PC-9 (cell line): ENCODE data around the gene SERPINI1. TPM values are rescaled to one million over a fixed set of nuclear protein-coding genes. Genes with fewer than 3 reads are reported as not detected.

Experiments used
- BruUV-seq: library from RNA; stranded (reverse); fragments of 400-500 nt; replicated peaks from 2 replicates; lab custom pipeline; 2021; lab: Mats Ljungman, UMichigan
- CTCF ChIA-PET: fragments of 300-600 bp; sonication (Branson Sonifier 250); formaldehyde crosslinking; loops from one replicate; lab custom pipeline; 2022; ENCODE audit warnings: antibody characterized with exemption; lab: Charles Lee
- POLR2A ChIA-PET: fragments of 300-600 bp; sonication (Branson Sonifier 250); formaldehyde crosslinking; loops from one replicate; lab custom pipeline; 2022; ENCODE audit warnings: antibody characterized with exemption; ENCODE audit not compliant: unreplicated experiment; lab: Charles Lee
- DNase-seq, 2 experiments: peaks; one replicate each; pipeline versions ENCODE4 v3.0.0 to v3.0.0-alpha.2; 2015 to 2022; ENCODE audit warnings: mixed read lengths in 1 of 2
- H2AFZ ChIP-seq: fragments of 200-600 bp; sonication (generic); 2 replicates; pipeline ENCODE4 v1.8.1; 2017; ENCODE audit warnings: antibody characterized with exemption
- H3F3A ChIP-seq: fragments of 200-600 bp; sonication (generic); 2 replicates; pipeline ENCODE4 v1.8.1; 2017; ENCODE audit warnings: antibody characterized with exemption, mild to moderate bottlenecking, low read depth; ENCODE audit not compliant: insufficient read depth
- H3K27ac ChIP-seq: fragments of 200-600 bp; sonication (generic); 2 replicates; pipeline ENCODE4 v1.6.1; 2016; ENCODE audit warnings: mixed run types
- H3K27me3 ChIP-seq: fragments of 200-600 bp; sonication (generic); 2 replicates; pipeline ENCODE4 v1.6.1; 2016; ENCODE audit warnings: low read depth, mixed run types; ENCODE audit not compliant: insufficient read depth
- H3K36me3 ChIP-seq: fragments of 200-600 bp; sonication (generic); 2 replicates; pipeline ENCODE4 v1.6.1; 2016; ENCODE audit warnings: low read depth, mixed run types
- H3K4me1 ChIP-seq: fragments of 200-600 bp; sonication (generic); replicated peaks from 2 replicates; pipeline ENCODE4 v1.6.1; 2016; ENCODE audit warnings: mixed run types; ENCODE audit not compliant: insufficient read depth
- H3K4me2 ChIP-seq: fragments of 200-600 bp; sonication (generic); 2 replicates; pipeline ENCODE4 v1.6.1; 2017; ENCODE audit warnings: mixed run types
- H3K4me3 ChIP-seq: fragments of 200-600 bp; sonication (generic); 2 replicates; pipeline ENCODE4 v1.6.1; 2016; ENCODE audit warnings: mixed run types
- H3K79me2 ChIP-seq: fragments of 200-600 bp; sonication (generic); 2 replicates; pipeline ENCODE4 v1.6.1; 2017; ENCODE audit warnings: low read depth, mixed run types
- H3K9me2 ChIP-seq: fragments of 200-600 bp; sonication (generic); 2 replicates; pipeline ENCODE4 v1.8.1; 2017; ENCODE audit warnings: mild to moderate bottlenecking; ENCODE audit not compliant: insufficient read depth
- H3K9me3 ChIP-seq: fragments of 200-600 bp; sonication (generic); 2 replicates; pipeline ENCODE4 v1.8.1; 2016; ENCODE audit warnings: low read depth; ENCODE audit not compliant: insufficient read depth
- H4K20me1 ChIP-seq: fragments of 200-600 bp; sonication (generic); 2 replicates; pipeline ENCODE4 v1.8.1; 2017; ENCODE audit not compliant: insufficient read depth
- EZH2 ChIP-seq: fragments of 200-600 bp; sonication (generic); IDR thresholded peaks from 2 replicates; pipeline ENCODE4 v1.8.0; 2017; ENCODE audit warnings: antibody characterized with exemption, low read depth
- intact Hi-C: fragments of 100-400 bp; cut with micrococcal nuclease; formaldehyde crosslinking; loops from one replicate; pipeline ENCODE4 v1.10.0; 2022; ENCODE audit not compliant: unreplicated experiment
- total RNA-seq: library from RNA; stranded (reverse); gene quantifications from 2 replicates; pipeline ENCODE4 v1.2.3, GENCODE V29; 2021
- TF ChIP-seq, protein P1 (sequence below): fragments of 200-600 bp; sonication (generic); conservative IDR thresholded peaks from 2 replicates; pipeline ENCODE4 v1.6.1; 2017; ENCODE audit warnings: mixed run types, antibody characterized with exemption, mild to moderate bottlenecking, moderate library complexity

The SERPINI1 gene
- total RNA-seq, 1 experiment from 2014 or later: 2.4 TPM

DNA sequence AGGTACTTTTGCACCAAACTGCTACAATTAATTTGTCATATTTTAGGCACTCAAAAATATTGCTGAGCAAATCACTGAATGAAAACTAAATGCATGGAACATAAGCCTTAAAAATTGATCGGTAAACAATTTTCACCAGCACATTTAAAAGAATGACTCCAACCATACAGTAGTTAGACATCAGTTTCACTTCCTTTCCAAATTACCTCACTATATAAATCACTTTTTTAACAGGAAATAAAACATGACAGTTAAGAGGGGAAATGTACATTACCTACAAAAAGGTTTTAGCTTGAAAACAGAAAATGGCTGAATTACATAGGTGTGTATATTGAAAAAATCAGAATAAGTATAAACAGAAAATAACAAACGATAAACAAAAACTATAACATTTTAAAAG lies 108.4 kb downstream of the SERPINI1 start:
- H3K4me2 ChIP-seq: no peak overlapping the region
- no peak for DNase-seq
- no peaks in the 10 kb centered on the region for H3K9me2 ChIP-seq
- H3K9me3 ChIP-seq: no peaks in the 10 kb centered on the region
- no peaks in the 10 kb centered on the region for H4K20me1 ChIP-seq
- no peak overlapping the region for H3K27ac ChIP-seq
- ChIA-PET POLR2A (no interaction called here), CTCF (no interaction called here)
- no peak overlapping the region for H3K4me3 ChIP-seq
- no peaks in the 10 kb centered on the region for H3K79me2 ChIP-seq
- H3K27me3 ChIP-seq: no peaks in the 10 kb centered on the region
- H3K36me3 ChIP-seq: no peaks in the 10 kb centered on the region
- no peaks in the 10 kb centered on the region; the same call in 1 of the 2 replicates for H3F3A ChIP-seq
- TF ChIP-seq EZH2: no peak
- TF ChIP-seq, protein P1, sequence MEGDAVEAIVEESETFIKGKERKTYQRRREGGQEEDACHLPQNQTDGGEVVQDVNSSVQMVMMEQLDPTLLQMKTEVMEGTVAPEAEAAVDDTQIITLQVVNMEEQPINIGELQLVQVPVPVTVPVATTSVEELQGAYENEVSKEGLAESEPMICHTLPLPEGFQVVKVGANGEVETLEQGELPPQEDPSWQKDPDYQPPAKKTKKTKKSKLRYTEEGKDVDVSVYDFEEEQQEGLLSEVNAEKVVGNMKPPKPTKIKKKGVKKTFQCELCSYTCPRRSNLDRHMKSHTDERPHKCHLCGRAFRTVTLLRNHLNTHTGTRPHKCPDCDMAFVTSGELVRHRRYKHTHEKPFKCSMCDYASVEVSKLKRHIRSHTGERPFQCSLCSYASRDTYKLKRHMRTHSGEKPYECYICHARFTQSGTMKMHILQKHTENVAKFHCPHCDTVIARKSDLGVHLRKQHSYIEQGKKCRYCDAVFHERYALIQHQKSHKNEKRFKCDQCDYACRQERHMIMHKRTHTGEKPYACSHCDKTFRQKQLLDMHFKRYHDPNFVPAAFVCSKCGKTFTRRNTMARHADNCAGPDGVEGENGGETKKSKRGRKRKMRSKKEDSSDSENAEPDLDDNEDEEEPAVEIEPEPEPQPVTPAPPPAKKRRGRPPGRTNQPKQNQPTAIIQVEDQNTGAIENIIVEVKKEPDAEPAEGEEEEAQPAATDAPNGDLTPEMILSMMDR: no peak
- no peaks in the 10 kb centered on the region for H3K4me1 ChIP-seq
- H2AFZ ChIP-seq: no peak overlapping the region
- BruUV-seq: no TSS peak
- intact Hi-C loops: no loop called here

DNA sequence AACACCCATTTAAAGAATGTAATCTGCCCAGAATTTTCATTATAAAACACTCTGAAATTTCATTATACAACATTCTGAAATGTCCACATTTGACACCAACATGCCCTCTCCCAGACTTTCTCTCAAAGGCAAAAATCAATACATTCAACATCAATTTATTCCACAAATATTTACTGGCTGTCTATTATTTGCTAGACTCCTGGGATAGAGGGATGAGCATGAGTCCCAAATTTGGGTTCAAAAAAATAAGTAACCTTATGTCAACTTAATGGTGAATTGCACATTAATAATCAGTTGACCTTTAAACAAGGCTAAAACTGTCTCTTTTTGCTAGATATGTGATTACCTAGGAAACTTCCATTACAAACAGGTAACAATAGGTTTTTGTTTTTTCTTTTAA lies 109.0 kb downstream of the SERPINI1 start:
- Histone ChIP-seq H3K4me3 (no peak overlapping the region), H3K27me3 (no peaks in the 10 kb centered on the region), H3K4me1 (no peaks in the 10 kb centered on the region), H3K9me2 (no peaks in the 10 kb centered on the region), H3K79me2 (no peaks in the 10 kb centered on the region), H4K20me1 (no peaks in the 10 kb centered on the region), H2AFZ (no peak overlapping the region), H3K36me3 (no peaks in the 10 kb centered on the region), H3K27ac (no peak overlapping the region), H3F3A (no peaks in the 10 kb centered on the region; the same call in 1 of the 2 replicates), H3K9me3 (no peaks in the 10 kb centered on the region), H3K4me2 (no peak overlapping the region)
- no peak for TF ChIP-seq EZH2
- TF ChIP-seq, protein P1: no peak
- ChIA-PET POLR2A (no interaction called here), CTCF (no interaction called here)
- intact Hi-C loops: no loop called here
- DNase-seq: no peak
- BruUV-seq: no TSS peak

GRCh38 chr3:167851171-167851570 lies 115.7 kb downstream of the SERPINI1 start:
- intact Hi-C loops: no loop called here
- no peaks in the 10 kb centered on the region for H3K9me3 ChIP-seq
- no peak overlapping the region for H3K27ac ChIP-seq
- H3K79me2 ChIP-seq: no peaks in the 10 kb centered on the region
- ChIA-PET CTCF (no interaction called here), POLR2A (no interaction called here)
- H2AFZ ChIP-seq: 0 out of 2 replicates have a peak overlapping the region, but pooled peaks have one; percentile 41
- H3F3A ChIP-seq: no peaks in the 10 kb centered on the region; the same call in 1 of the 2 replicates
- H3K36me3 ChIP-seq: no peaks in the 10 kb centered on the region
- no peak for DNase-seq
- H3K9me2 ChIP-seq: no peaks in the 10 kb centered on the region
- H3K27me3 ChIP-seq: no peaks in the 10 kb centered on the region
- H3K4me2 ChIP-seq: no peak overlapping the region
- no TSS peak for BruUV-seq
- TF ChIP-seq EZH2: no peak
- TF ChIP-seq, protein P1: no peak
- no peaks in the 10 kb centered on the region for H4K20me1 ChIP-seq
- H3K4me1 ChIP-seq: no peaks in the 10 kb centered on the region
- no peak overlapping the region for H3K4me3 ChIP-seq
